ENCODE data around the gene DYNLRB1. TPM values are rescaled to one million over a fixed set of nuclear protein-coding genes. Genes with fewer than 3 reads are reported as not detected.

DYNLRB1 gene
- total and polyA plus RNA-seq, 2 of the 13 experiments (the other 11 are each of a cell fraction or from before 2014, with no cell fraction given): 140 to 244 TPM

GRCh38 chr20:34514897-34515483 lies 1.2 kb upstream of the DYNLRB1 start (continued):
- TF ChIP-seq ZC3H4 (CRISPR knock-in tag; IDR thresholded peaks at IDR 0.05; ENCODE audit: borderline replicate concordance) (no peak), TFDP1 (CRISPR knock-in tag; IDR thresholded peaks at IDR 0.05; ENCODE audit: borderline replicate concordance) (0 out of 2 replicates have a peak, but pooled peaks have one; percentile 36), SATB2 (CRISPR knock-in tag; IDR thresholded peaks at IDR 0.05) (0 out of 2 replicates have a peak, but pooled peaks have one; percentile 40), PREB (CRISPR knock-in tag; IDR thresholded peaks at IDR 0.05) (no peak), CCAR2 (optimal IDR thresholded peaks at IDR 0.05; ENCODE audit: low read depth, low read length) (no peak), ZBTB8A (CRISPR knock-in tag; IDR thresholded peaks at IDR 0.05; ENCODE audit: borderline replicate concordance, low read depth) (0 out of 2 replicates have a peak, but pooled peaks have one; percentile 49), ZNF782 (CRISPR knock-in tag; IDR thresholded peaks at IDR 0.05; ENCODE audit: borderline replicate concordance) (0 out of 2 replicates have a peak, but pooled peaks have one; percentile 55), EHMT2 (IDR thresholded peaks at IDR 0.05; ENCODE audit: borderline replicate concordance, low read depth, low read length) (no peak), TBL1XR1 (IDR thresholded peaks at IDR 0.05; ENCODE audit: borderline replicate concordance, low read length, partially characterized antibody) (no peak), HMGXB4 (CRISPR knock-in tag; IDR thresholded peaks at IDR 0.05; ENCODE audit: borderline replicate concordance in 1 of 2, low read depth in 1 of 2) (0 out of 4 replicates have a peak, but pooled peaks of 1 of the 2 experiments have one; percentile 28), ZBTB44 (CRISPR knock-in tag; IDR thresholded peaks at IDR 0.05) (0 out of 2 replicates have a peak, but pooled peaks have one; percentile 61), ZSCAN29 (CRISPR knock-in tag; conservative IDR thresholded peaks at IDR 0.05) (peak; percentile 64; the same call in 1 of the 2 replicates), ZNF34 (CRISPR knock-in tag; IDR thresholded peaks at IDR 0.05; ENCODE audit: borderline replicate concordance) (peak; percentile 80; the same call in 1 of the 2 replicates), STAT6 (CRISPR knock-in tag; IDR thresholded peaks at IDR 0.05; ENCODE audit: borderline replicate concordance) (0 out of 2 replicates have a peak, but pooled peaks have one; percentile 41)

Data from HepG2 (cell line).